GM12872 (cell line): Measurements from ENCODE around the gene VWF.

Source experiments
- CTCF ChIP-seq: IDR thresholded peaks from 3 replicates; pipeline ENCODE4 v1.5.1; 2011; ENCODE audit warnings: low read depth, mild to moderate bottlenecking, low read length, moderate library complexity; ENCODE audit not compliant: insufficient read depth

VWF gene

GRCh38 chr12:6124411-6125309 lies at the start of gene VWF:
VWF (minus strand) TSS chr12:6124670; CDS start chr12:6123196, 1,474 bp downstream.
- TF ChIP-seq CTCF: no peak

- no peak for TF ChIP-seq CTCF
Measured at GRCh38 chr12:6172862-6173261, 48.4 kb upstream of the VWF start.

DNA sequence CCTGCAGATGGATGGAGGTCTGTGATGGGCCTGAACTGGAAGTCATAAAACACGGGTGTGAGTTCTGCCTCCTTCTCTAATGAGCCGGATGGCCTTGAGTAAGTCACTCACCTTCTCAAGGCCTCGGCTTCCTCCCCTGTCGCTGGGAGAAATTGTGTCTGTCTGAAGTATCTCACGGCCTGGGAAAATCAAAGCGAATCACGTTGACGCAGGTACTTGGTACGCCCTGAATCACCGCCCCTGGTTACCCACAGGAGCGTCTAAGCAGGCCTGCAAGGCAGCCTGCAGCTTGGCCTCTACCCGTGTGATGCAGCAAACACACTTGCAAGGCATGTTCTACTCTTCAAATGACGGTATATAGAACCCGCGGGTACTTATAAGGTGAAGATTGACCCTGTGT lies 47.6 kb upstream of the VWF start:
- no peak for TF ChIP-seq CTCF

DNA sequence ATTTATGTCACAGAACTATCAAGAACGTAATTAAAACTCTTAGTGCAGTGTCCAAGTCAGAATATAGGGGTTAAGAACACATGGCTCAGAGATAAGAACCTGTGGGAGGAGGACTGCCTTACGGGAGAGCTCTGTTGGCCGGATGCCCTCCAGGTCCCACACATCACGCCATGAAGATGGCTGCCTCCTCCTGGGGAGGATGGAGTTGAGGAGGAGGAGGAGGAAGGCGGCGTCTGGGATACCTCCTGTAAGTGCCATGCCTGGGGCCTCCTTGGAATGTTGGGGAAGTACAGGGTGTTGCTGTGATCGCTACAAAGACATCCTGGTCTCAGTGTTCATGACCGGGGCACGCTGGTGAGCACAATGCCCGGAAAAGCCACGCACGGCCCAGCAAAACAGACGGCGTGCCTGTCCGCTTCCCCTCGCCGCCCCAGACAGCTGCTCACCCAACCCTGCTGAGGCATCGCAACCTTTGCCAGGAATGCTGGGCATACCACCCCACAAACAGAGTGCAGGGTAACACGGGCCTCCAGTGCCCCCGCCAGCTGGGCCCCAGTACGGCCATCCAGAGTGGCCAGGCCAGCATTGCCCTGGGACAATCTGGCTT lies 47.0 kb upstream of the VWF start:
- TF ChIP-seq CTCF: no peak

DNA sequence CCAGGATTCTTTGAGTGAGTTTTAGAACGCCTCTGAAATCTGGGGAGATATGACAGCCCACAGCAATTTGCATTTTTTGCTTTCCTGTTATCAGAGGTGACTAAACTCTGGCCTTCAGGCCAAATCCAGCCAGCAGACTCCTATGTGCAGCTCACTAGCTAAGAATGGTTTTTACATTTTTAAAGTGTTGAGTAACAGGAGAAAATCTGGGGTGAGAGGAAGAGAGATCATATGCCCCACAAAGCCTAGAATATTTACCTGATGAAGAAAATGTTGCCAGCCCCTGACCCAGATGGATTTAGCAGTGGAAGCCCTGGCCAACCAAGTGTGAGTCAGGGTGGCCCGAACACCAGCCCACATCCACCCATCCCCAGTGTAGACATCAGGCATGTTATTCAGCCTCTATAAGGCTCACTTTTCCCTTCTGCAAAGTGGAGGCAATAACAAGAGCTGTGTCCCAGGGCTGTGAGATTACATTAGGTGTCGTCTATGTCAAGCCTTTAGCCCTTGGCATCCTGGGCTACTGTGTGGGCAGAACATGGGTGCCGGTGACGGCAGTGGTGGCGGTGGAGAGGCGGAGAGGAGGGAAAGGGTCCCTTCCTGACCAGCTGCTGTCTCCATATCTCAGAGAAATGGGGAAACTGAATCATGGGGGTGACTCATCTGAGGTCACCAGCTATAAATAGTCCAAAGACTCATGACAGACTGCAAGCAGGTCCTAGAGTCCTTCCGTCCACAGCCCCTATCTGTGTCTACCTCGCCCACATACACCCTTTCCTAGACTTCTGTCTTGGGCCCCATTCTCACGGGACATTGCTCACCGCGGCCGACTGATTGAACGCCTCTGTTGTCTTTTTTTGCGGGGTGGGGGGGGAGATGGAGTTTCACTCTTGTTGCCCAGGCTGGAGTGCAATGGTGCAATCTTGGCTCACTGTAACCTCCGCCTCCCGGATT lies 43.1 kb upstream of the VWF start:
- TF ChIP-seq CTCF: no peak

- TF ChIP-seq CTCF: no peak
Measured at GRCh38 chr12:6166808-6167207, 42.3 kb upstream of the VWF start.

DNA sequence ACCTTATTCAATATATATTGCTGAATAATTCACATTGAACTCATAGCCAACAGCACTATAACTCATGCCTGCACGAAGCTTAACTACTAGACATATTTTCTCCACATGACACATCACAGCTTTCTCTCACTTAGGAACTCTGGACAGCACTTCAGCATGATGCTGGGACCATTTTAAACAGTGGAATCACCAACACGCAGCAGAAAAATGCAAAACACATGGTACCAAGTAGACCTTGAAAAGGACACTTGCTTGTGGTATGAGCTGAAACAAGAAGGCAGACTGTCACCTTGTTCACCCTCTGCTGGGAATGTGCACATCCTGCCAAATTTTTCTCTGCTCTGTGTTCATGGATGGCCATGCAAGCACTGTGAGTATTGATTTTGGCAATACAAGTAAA lies 40.9 kb upstream of the VWF start:
- no peak for TF ChIP-seq CTCF
